T-helper 1 cell treated with Interleukin-12 subunit alpha and Interleukin-12 subunit beta and Interleukin-4 antibody, amounts not matched to agents 30 μg/mL and 1 μg/mL, for 36 hours (primary cell): ENCODE measurements around the gene GALNS.
"Not testable (repeated sequence)": the region's sequence is repeated elsewhere in the genome, so short reads cannot be mapped to it uniquely, and the experiment has no call there.

Experiments
- H3K27ac Mint-ChIP-seq: one replicate; pipeline ENCODE4 v1.8.0; 2021; ENCODE audit warnings: mild to moderate bottlenecking, mixed read lengths
- H3K27me3 Mint-ChIP-seq: one replicate; pipeline ENCODE4 v1.8.0; 2021; ENCODE audit warnings: low read depth, mixed read lengths
- H3K36me3 Mint-ChIP-seq: one replicate; pipeline ENCODE4 v1.8.0; 2021; ENCODE audit warnings: low read depth, mixed read lengths
- H3K4me1 Mint-ChIP-seq: one replicate; pipeline ENCODE4 v1.8.0; 2021; ENCODE audit warnings: low read depth, mixed read lengths
- H3K4me3 Mint-ChIP-seq: one replicate; pipeline ENCODE4 v1.8.0; 2021; ENCODE audit warnings: mild to moderate bottlenecking, moderate library complexity, mixed read lengths
- H3K9me3 Mint-ChIP-seq: one replicate; pipeline ENCODE4 v1.8.0; 2021; ENCODE audit warnings: mixed read lengths

GALNS gene

DNA sequence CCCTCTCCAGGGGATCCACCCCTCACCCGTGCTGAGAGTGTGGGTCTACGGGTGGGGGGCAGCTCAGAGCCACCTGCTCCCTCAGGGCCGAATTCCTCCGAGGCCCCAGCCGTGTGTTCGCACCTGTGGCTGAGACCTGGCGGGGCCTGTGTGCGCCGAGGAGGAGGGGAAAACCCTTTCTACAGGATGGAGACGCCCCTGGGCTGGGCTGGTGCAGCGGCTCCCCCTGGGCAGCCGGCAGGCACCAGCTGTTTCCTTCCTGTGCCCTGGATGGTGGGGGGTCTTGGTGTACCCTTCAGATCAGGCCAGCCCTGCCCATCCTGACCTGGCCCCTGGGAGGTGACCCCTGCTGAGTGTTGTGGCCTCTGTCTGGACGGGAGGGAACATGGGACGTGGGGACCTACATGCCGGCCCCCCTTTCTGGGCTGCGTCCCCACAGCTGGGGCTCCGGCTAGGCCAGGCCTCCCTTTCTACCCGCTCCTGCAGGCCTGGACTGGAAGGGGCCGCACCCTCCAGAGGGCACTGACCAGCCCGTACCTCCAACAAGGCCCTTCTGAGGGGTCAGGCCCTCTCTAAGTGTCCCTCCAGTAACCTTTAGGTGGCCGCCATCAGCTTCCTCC lies 38.0 kb upstream of the GALNS start:
- Mint-ChIP-seq H3K9me3 (no peaks in the 10 kb centered on the region), H3K36me3 (no peaks in the 10 kb centered on the region), H3K27ac (no peak overlapping the region), H3K4me3 (no peak overlapping the region), H3K27me3 (no peaks in the 10 kb centered on the region), H3K4me1 (no peaks in the 10 kb centered on the region)

DNA sequence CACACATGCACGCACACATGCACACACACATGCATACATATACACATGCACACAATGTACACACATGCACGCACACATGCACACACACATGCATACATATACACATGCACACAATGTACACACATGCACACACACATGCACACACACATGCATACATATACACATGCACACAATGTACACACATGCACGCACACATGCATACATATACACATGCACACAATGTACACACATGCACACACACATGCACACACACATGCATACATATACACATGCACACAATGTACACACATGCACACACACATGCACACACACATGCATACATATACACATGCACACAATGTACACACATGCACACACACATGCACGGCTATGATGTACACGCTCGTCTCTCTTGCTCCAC lies 37.5 kb upstream of the GALNS start:
- H3K36me3 Mint-ChIP-seq, H3K27ac Mint-ChIP-seq, H3K4me3 Mint-ChIP-seq: not testable (repeated sequence)

DNA sequence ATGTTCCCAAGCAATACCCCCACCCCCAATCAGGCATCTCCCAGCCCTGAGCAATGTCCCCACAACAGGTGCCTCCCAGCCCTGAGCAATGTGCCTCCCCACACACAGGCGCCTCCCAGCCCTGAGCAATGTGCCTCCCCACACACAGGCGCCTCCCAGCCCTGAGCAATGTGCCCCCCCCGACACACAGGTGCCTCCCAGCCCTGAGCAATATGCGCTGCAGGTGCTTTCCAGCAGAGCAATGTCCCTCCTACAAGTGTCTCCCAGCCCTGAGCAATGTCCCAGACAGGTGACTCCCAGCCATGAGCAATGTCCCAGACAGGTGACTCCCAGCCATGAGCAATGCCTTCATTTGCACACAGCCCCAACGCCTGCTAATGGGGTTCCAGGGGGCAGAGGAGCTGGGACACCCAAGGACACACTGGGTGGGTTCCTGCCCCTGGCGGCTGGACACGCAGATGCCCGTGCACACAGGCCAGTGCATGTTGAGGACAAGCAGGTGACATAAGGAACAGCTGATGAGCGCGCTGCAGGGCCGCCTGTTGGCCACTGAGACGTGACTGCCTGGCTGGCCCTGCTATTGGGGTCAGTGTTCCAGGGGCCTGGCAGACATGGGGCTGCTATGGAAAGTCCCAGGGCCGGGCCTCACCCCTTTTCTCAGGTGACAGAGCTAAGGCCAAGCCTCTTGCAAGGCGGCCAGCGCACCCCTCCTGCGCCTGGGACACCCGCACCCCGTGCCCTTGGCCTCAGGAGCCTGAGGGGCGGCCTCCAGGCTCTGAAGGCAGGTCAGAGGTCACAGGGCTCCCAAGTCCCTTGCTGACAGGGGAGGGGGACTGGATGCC lies 36.6 kb upstream of the GALNS start:
- Mint-ChIP-seq H3K9me3 (no peaks in the 10 kb centered on the region), H3K27ac (no peak overlapping the region), H3K36me3 (no peaks in the 10 kb centered on the region), H3K4me1 (no peaks in the 10 kb centered on the region), H3K27me3 (no peaks in the 10 kb centered on the region), H3K4me3 (no peak overlapping the region)

More for the DNA sequence above, 37.5 kb upstream of the GALNS start:
- H3K27me3 Mint-ChIP-seq, H3K4me1 Mint-ChIP-seq, H3K9me3 Mint-ChIP-seq: not testable (repeated sequence)

DNA sequence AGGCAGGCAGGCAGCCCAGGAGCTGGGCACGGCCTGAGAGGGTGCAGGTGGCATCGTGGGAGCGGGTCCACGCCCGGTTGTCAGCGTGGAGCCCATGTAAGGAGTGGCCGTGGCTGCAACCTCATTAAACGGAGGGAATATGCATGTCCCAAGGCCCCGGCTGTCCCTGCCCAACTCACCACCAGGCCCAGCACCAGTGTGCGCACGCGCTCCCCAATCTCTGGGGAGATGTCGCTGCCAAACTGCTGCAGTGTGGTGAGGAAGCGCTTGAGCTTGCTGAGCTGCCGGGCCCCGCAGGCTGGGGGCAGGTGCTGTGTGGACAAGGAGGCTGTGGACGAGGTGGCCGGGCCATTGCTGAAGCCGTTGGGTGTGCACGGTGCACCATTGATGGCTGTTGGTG lies 35.3 kb upstream of the GALNS start:
- H3K36me3 Mint-ChIP-seq: no peaks in the 10 kb centered on the region
- no peak overlapping the region for H3K27ac Mint-ChIP-seq
- H3K27me3 Mint-ChIP-seq: no peaks in the 10 kb centered on the region
- no peaks in the 10 kb centered on the region for H3K9me3 Mint-ChIP-seq
- no peak overlapping the region for H3K4me3 Mint-ChIP-seq
- H3K4me1 Mint-ChIP-seq: no peaks in the 10 kb centered on the region

DNA sequence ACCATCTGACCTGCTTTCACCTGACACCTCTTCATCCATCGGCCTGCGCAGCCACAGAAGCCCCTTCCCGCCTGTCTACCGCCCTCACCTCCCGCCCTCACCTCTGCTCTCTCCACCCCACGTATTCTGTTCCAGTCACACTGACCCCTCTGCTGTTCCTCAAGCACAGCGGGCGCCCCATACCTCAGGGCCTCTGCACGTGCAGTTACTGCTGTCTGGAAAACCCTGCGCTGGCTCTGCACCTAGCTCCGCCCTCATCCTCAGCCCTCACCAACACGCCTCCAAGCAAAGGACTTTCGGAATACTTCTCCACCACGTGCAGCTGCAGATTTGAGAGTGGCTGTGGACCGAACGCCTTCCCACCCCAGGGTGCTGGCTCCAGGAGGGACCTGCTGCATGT lies 34.3 kb upstream of the GALNS start:
- Mint-ChIP-seq H3K36me3 (no peaks in the 10 kb centered on the region), H3K4me3 (no peak overlapping the region), H3K27ac (no peak overlapping the region)

DNA sequence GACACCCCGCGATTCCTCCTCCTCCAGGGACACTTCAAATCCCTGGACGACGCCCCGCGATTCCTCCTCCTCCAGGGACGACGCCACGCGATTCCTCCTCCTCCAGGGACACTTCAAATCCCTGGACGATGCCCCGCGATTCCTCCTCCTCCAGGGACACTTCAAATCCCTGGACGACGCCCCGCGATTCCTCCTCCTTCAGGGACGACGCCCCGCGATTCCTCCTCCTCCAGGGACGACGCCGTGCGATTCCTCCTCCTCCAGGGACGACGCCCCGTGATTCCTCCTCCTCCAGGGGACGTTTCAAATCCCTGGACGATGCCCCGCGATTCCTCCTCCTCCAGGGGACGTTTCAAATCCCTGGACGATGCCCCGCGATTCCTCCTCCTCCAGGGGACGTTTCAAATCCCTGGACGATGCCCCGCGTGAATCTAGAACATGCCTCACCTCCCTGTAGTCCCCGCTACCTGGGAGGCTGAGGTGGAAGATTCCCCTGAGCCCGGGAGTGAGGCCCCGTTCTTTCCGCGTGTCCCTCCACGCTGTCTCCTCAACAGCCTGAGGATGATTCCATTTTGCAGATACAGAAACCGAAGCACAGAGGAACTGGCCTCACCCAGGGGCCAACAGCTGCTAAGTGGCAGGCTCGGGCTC lies 33.1 kb upstream of the GALNS start:
- not testable (repeated sequence) for H3K36me3 Mint-ChIP-seq, H3K27me3 Mint-ChIP-seq, H3K27ac Mint-ChIP-seq, H3K4me3 Mint-ChIP-seq, H3K4me1 Mint-ChIP-seq, H3K9me3 Mint-ChIP-seq

More for the DNA sequence above, 34.3 kb upstream of the GALNS start:
- Mint-ChIP-seq H3K4me1 (no peaks in the 10 kb centered on the region), H3K27me3 (no peaks in the 10 kb centered on the region), H3K9me3 (no peaks in the 10 kb centered on the region)

DNA sequence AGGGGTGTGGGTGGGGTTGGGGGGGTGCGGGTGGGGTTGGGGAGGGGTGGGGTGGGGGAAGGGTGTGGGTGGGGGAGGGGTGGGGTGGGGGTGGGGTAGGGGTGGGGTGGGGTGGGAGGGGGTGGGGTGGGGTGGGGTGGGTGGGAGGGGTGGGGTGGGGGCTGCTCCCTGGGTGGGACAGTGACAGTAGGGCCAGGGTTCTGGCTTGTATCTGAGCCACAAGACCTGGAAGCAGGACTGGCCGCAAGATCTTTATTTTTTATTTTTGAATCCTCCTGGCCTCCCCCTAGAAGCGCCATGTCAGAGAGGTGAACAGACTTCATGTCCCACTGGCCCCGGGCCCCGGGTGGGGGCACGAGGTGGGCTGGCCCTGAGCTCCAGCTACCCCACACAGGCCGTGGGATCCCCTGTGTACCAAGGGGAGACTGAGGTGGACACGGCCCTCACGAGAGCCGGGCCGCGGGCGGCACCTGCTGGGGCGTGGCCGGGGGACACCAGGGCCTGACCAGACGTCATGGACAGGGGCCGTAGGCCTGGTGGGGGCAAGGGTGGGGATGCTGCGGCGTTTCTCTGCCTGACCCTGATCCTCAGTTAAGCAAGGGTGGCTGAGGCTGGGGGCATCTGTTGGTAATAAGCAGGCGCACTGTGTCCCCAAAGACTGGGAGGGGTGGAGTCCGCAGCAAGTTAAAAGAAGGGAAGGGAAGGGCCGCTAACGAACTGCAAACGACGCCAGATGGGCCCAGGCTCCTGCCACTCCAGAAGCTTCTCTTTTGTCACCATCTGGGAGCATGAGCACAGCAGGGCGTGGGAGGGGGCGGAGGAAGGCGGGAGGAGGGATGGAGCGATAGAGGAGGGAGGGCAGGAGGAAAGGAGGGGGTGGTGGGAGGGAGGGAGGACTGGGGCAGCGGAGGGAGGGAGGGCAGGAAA lies 32.0 kb upstream of the GALNS start:
- H3K4me1 Mint-ChIP-seq: no peaks in the 10 kb centered on the region
- no peaks in the 10 kb centered on the region for H3K27me3 Mint-ChIP-seq
- no peak overlapping the region for H3K4me3 Mint-ChIP-seq
- no peaks in the 10 kb centered on the region for H3K36me3 Mint-ChIP-seq
- H3K27ac Mint-ChIP-seq: no peak overlapping the region
- no peaks in the 10 kb centered on the region for H3K9me3 Mint-ChIP-seq

DNA sequence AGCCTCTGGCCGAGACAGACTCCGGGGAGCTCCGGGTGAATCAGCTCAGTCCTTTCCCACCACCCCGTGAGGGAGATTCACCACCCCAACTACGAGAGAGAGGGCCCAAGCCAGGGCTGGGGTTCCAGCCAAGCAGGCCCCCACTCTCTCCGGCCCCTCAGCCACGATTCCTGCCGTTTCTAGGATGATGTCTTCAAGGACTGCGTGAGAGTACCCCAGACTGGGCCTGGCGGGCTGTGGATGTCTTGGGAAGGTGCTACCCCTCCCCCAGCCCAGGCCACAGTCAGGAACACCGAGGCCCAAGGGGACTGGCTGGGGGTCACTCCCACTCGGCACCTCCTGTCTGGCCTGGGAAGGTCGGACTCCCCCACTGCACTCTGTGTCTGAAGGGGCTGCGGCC lies 31.3 kb upstream of the GALNS start:
- Mint-ChIP-seq H3K36me3 (no peaks in the 10 kb centered on the region), H3K4me3 (no peak overlapping the region), H3K9me3 (no peaks in the 10 kb centered on the region), H3K27ac (no peak overlapping the region), H3K27me3 (no peaks in the 10 kb centered on the region), H3K4me1 (no peaks in the 10 kb centered on the region)

DNA sequence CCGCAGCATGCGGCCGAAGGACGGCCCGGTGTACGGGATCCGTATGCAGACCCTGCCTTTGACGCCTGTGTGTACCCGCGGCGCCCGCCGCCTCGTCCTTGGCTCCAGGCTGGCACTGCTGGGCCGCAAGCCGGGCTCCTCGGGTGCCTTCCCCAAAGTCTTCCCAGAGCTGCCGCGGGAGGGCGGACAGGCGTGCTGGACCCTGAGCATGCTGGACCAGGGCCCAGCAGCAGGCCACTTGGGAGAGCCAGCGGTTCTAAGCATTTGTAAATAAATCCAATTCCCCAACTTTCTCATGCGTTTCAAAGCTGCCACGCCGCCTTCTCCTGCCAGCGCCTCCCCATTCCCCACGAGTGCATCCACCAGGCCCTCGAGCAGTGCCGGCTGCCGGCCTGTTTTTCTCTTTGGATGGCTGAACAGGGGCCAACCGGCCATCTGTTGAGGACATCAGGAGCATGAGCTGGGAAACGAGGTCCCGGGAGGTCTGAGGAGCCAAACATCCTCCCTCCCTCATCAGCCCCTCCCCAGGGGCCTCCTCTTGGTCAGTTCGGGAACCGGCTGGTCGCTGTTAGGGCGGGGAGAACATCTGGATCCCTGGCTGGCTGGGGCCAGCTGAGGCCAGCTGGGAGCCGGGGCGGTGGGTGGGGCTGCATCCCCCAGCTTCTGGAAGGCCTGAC lies 30.2 kb upstream of the GALNS start:
- Mint-ChIP-seq H3K36me3 (no peaks in the 10 kb centered on the region), H3K4me1 (peaks cover 3% of the 10 kb centered on the region), H3K9me3 (no peaks in the 10 kb centered on the region), H3K27me3 (no peaks in the 10 kb centered on the region), H3K4me3 (no peak overlapping the region), H3K27ac (no peak overlapping the region)

DNA sequence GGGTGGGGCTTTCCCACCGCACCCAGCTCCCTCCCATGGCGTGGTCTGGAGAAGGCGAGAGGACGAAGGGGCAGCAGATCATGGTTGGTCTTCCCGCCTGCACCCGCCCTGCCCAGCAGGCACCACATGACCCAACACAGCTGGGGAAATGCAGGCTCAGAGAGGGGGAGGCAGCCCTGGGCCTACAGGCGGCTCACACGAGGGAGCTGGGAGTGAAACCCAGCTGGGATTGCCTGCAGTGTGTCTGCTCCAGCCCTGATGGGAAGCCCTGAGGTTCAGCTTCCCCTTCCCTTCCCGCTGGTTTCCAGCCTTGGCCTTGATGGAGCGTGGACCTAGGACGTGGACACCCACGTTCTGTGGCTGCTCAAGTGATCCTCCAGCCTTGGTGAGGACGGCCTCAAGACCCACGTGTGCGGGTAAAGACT lies 29.7 kb upstream of the GALNS start:
- Mint-ChIP-seq H3K36me3 (no peaks in the 10 kb centered on the region), H3K4me3 (no peak overlapping the region), H3K9me3 (no peaks in the 10 kb centered on the region), H3K4me1 (peaks cover 3% of the 10 kb centered on the region), H3K27me3 (no peaks in the 10 kb centered on the region), H3K27ac (no peak overlapping the region)

DNA sequence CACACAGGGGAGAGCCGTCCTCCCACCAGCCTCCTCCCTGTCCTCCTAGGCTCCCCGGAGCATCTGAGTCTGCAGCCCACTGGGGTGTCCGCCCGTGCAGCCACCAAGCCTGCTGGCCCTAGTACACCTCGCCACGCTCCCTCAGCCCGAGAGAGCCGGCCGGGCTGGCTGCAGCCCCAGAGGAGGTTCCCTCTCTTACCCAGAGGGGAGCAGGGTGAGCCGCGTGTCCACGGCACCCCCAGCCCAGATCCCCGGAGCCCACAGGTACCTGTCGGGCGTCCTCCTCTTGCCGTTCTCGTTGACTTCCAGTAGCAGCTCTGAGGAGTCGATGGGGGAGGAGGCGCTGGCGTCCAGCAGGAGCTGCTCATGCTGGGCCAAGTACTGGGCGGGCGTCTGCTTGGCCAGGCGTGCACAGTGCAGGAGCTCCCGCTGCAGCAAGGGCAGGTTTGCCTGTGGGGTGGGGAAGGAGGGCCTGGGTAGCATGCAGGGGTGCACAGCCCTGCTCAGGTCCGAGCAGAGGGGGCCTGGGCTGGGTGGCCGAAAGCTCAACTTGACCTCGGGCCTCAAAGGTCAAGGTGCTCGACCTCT lies 29.0 kb upstream of the GALNS start:
- H3K4me3 Mint-ChIP-seq: no peak overlapping the region
- peaks cover 3% of the 10 kb centered on the region for H3K4me1 Mint-ChIP-seq
- no peaks in the 10 kb centered on the region for H3K27me3 Mint-ChIP-seq
- H3K9me3 Mint-ChIP-seq: no peaks in the 10 kb centered on the region
- H3K36me3 Mint-ChIP-seq: no peaks in the 10 kb centered on the region
- H3K27ac Mint-ChIP-seq: no peak overlapping the region

DNA sequence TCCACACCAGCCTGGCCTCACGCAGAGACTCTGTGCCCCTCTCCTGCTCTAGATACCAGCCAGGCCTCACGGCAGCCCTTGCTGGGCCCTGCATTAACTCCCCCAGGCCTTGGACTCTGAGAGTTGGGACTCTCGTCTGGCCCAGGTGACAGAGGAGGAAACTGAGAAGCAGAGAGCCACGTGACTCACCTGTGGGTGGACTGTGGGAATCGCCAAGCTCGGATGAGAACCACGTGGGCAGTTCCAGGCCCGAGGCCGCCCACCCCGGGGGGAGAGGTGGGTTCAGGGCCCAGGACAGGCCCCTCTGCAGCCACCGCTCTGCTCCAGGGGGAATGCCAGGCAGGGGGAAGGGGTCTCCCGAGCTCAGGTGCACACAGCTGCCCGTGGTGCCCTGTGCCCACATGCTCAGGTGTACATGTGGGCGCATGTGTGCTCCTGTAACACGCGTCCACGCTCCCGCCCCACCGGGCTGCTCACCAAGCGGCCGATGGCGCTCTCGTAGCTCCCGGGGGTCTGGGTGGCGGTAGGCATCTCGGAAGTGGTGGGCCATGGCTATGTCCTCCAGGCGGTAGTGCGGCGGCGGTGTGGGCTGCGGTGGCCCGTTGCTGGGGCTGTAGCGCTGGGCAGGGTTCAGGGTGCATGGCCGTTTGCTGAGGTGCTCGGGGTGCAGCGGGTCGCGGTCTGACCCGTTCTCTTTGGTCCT lies 28.0 kb upstream of the GALNS start:
- Mint-ChIP-seq H3K36me3 (no peaks in the 10 kb centered on the region), H3K9me3 (no peaks in the 10 kb centered on the region), H3K4me1 (peaks cover 3% of the 10 kb centered on the region), H3K27ac (no peak overlapping the region), H3K27me3 (no peaks in the 10 kb centered on the region), H3K4me3 (no peak overlapping the region)

DNA sequence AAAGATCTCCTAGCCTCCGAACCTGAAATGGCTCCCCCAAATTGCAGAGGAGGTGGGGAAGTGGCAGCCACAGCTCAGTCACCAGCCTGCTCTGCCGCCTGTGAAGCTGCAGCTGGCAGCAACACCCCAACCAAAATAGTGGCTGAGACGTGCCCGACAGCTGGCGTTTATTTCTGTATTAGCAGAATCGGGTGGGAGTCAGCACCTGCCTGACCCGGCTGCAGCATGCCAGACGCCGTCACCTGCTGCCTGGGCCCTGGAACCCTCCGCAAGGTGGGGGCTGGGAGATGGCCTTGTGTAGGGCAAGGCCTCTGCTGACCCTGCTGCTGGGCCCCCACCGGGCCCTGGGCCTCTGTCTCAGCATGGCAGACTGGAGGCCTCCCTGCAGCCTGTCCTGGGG lies 27.2 kb upstream of the GALNS start:
- no peaks in the 10 kb centered on the region for H3K9me3 Mint-ChIP-seq
- H3K27me3 Mint-ChIP-seq: no peaks in the 10 kb centered on the region
- no peak overlapping the region for H3K27ac Mint-ChIP-seq
- H3K4me1 Mint-ChIP-seq: peaks cover 3% of the 10 kb centered on the region
- H3K36me3 Mint-ChIP-seq: no peaks in the 10 kb centered on the region
- no peak overlapping the region for H3K4me3 Mint-ChIP-seq
